Kidney tubule cell (primary cell): ENCODE measurements around the gene VPS41.
"Not testable (repeated sequence)": the region's sequence is repeated elsewhere in the genome, so short reads cannot be mapped to it uniquely, and the experiment has no call there.

ENCODE experiments used
- DNase-seq: peaks from one replicate; pipeline ENCODE4 v3.0.0-alpha.2; 2018; ENCODE audit warnings: low spot score

VPS41 gene

GRCh38 chr7:38908759-38909335, at the start of gene VPS41:
Gene VPS41, minus strand, starts transcription at chr7:38909191. Its CDS starts 17 bp downstream, at chr7:38909174.
- peak; percentile 80 for DNase-seq

DNA sequence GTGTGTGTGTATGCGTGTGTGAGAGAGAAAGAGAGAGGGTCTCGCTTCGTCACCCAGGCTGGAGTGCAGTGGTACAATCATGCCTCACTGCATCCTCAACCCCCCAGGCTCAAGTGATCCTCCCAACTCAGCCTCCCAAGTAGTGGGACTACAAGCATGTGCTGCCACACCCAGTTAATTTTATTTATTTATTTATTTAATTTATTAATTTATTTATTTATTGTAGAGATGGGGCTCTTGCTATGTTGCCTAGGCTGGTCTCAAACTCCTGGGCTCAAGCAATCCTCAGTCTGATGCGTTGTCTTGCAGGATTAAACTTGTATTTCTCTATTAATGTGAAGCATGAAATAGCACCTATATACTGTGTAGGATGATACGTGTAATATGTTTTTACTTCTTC, 46.9 kb upstream of the VPS41 start:
- DNase-seq: no peak

DNA sequence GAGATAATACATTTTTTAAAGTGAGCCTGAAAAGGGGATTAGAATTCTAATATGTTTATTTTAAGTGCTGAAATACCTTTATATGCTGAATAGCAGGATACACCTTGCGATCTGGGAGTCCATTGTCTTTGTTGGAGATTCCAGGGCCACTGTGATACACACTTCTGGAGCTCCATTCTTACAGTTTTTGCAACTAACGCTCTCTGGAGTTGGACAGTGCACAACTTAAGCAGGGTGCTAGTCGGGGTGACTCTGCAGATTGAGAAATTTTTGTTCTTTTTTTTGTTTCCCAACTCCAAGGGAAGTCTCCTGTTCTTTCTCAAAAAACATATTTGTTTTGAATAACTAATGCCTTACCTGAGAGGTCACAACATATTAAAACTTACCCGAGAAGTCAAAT, 45.0 kb upstream of the VPS41 start:
- no peak for DNase-seq

- peak; percentile 6 for DNase-seq
Observed at GRCh38 chr7:38953227-38953626, 44.2 kb upstream of the VPS41 start.

GRCh38 chr7:38951213-38951612, 42.2 kb upstream of the VPS41 start:
- no peak for DNase-seq

DNA sequence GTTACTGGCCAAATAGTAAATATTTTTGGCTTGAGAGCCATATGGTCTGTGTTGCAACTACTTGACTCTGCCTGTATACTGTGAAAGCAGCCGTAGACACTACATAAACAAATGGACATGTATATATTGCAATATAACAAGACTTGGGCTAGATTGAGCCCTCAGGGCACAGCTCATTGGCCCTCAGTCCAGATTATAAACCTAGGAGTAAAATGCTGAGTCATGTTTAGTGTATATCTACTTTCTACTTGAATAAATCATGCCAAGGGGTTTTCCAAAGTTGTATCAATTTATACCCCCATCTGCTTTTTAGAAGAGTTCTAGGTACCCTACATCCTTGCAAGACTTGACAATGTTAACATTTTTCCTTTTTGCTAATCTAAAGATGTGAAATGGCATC, 41.3 kb upstream of the VPS41 start:
- no peak for DNase-seq

DNA sequence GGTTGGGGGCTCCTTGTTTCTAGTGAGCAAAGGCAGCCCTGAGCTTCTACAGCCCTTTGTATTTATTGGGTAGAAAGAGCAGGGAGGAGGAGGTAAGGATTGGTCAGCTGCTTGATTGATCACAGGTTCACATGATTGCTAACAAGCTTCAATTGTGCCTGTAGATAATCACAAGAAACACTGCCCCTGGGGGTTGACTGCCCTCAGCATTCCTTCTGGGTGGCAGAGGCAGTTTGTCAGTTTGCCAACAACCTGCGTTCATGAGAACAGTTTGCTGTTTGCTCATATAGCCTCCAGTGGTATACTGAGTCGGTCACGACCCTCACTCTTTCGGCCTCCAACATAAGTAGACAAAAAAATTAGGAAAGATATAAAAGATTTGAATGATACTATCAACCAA, 38.5 kb upstream of the VPS41 start:
- DNase-seq: not testable (repeated sequence)

DNA sequence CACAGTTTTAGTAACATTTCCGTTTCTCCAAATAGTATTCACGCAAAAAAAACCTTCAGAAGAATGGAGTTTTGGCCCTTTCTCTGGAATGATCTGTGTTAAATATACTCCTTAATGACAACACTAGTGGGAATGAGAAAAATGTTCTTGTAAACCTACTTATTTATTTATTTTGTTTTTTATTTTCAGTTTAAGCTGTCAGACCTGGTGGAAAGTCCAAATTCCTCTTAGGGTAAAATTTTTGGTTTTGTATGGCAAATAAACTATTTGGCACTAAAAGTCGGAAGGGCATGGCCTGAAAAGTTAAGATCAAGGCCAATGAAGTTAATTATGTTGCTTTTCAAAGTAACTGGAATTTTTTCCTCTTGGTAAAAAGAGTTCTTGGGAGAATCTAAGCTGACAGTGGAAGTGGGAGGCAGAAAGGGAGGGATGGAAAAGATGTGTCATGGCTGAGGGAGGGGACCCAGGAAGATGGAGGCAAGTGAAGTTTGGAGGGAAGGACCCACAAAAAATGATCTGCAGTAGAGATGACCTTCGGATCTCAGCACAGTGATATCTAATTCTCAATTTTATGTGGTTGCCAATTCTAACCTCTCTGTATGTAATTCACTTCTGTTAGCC, 33.5 kb upstream of the VPS41 start:
- no peak for DNase-seq

GRCh38 chr7:38940774-38941173, 31.8 kb upstream of the VPS41 start:
- DNase-seq: no peak

GRCh38 chr7:38938589-38938988, 29.6 kb upstream of the VPS41 start:
- no peak for DNase-seq

- no peak for DNase-seq
Observed at GRCh38 chr7:38938001-38938485, 29.1 kb upstream of the VPS41 start.

DNA sequence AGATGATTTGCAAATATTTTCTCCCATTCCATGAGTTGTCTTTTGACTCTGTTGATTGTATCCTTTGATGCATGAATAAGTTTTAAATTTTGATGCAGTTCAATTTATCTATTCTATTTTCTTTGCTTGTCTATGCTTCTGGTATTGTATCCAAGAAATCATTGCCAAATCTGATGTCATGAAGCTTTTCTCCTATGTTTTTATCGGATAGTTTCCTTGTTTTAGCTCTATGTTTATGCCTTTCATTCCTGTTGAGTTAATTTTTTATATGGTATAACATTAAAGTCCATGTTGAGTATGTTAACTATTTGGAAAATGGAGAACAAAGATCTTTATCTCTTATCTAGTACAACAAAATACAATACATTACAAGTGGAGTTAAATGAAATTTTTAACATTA, 27.6 kb upstream of the VPS41 start:
- no peak for DNase-seq

DNA sequence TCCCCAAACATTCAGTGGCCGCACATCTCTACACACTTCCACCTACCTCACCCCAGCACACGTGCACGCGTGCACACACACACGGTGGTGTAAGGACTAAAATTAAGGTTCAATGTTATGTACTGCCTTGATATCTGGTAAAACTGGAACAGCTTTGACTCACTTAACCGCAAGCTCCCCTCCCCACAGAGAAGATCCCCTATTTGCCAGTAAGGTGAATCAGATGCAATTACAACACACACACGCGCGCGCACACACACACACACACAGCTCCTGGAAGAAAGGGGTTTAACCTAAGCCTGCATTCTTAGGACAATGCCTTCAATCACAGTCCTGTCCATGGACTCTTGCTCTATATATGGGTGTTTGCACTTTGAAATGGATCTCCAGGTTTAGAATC, 25.5 kb upstream of the VPS41 start:
- peak; percentile 26 for DNase-seq

- DNase-seq: peak; percentile 6
Observed at GRCh38 chr7:38934051-38934450, 25.1 kb upstream of the VPS41 start.

GRCh38 chr7:38932509-38933168, 23.6 kb upstream of the VPS41 start:
- DNase-seq: peak; percentile 64

DNA sequence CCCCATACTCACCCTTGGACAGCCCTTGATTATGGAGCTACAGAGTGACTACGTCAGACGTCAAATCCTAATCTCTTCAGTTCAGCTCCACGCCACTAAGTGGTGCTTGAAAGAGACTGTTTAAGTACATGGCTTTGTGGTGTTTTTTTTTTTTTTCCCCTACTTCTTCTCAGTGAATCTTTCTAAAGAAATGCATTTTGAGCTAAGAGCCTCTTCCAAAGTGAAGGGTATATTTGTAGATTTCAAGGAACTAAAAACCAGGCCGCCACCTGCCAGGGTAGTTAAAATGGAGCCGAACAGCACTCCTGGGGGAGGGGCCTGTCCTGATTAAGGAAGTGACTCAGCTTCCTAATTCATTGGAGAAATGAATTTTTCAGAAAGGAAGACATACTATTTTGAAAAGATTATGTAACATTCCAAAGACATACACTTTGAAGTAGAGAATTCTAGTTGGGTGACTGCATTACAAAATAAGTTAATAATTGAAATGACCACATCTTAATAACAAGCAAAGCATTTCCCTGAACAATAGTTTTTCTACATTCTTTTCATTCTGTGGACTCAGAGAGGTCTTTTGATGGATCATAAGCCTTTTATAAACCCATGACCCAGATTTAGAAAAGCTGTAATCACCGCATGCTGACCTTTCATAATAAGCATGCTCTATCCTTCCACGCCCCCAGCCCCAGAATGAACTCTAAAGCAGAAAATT, 20.6 kb upstream of the VPS41 start:
- peak; percentile 97 for DNase-seq

- DNase-seq: no peak
Observed at GRCh38 chr7:38928506-38928905, 19.5 kb upstream of the VPS41 start.

DNA sequence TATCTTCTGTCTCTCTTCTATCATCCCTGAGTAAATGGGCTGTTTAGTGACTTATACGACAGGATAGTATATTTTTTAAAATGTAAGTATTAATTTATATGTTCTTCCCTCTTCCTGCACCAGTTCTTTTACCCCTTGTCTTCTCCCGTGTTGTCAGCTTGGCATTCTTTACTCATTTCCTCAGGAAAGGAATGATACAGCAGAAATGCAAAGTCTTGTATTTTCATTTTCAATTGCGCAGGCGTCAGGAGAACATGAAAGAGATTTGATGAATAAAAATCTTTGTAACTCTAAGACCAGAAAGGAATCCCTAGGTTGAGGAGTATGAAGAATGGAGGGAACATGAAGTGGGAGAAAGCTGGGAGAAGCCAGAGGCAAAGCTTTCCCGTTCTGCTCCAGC, 18.8 kb upstream of the VPS41 start:
- no peak for DNase-seq

DNA sequence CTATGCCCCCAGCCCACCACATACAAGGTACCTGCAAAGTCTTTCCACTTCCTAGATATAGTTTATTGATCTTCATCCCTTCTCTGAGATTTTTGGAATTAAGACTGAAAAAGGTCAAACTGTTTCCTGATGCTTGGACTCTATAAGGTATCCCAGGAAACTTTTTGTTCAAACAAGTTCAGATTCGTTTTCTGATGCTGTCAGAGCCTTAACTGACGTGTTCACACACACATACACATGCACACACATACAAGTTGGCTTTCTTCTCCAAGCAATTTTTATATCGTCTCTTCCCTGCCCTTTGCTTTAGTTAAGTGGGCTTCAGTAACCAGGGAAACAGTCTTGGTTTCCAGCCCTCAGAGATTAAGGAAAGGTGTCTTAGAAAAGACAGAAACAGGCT, 11.7 kb upstream of the VPS41 start:
- DNase-seq: no peak

GRCh38 chr7:38916396-38916795, 7.4 kb upstream of the VPS41 start:
- no peak for DNase-seq

GRCh38 chr7:38909870-38910269, 879 bp upstream of the VPS41 start:
- no peak for DNase-seq

- no peak for DNase-seq
Observed at GRCh38 chr7:38907766-38908165, 1.2 kb downstream of the VPS41 start.

DNA sequence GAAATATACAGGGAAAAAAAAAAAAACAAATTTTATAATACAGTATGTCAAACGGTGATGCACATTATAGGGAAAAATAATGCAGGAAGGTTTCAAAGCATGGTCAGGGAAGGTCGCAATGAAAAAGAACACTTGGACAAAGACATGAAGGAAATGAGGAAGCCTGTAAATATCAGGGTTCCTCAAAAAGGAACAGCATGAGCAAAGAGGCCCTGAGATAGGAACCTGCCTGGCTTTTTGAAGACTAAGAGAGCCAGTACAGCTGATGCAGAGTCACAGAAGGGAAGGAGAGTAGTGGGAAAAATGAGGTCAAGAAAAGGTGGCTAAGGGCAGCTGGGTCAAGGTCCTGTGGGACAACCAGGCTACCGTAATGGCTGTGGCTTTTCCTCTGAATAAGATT, 1.9 kb downstream of the VPS41 start:
- DNase-seq: no peak
